ENCODE data around the gene MIS18A.
"Not testable (repeated sequence)": the region's sequence is repeated elsewhere in the genome, so short reads cannot be mapped to it uniquely, and the experiment has no call there.

MIS18A gene

DNA sequence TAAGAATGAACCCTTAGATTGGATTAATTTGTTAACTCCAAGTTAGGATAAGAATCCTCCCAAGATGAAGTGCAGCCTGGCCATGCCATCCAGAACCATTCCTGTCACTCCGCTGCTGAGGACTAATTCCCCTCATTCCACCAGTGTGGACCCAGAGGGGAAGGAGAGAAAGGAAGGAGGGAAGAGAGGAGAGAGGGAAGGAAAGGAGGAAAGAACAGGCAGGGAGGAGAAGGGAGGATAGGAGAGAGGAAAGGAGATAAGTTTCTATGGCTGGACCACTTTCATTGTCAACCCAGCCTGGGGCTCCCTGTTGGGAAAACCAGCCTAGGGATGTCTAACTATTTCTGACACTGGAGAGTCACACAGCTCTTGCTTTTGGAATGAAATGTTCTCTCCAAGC is 24.5 kb upstream of the MIS18A start:
- no peak for DNase-seq

DNA sequence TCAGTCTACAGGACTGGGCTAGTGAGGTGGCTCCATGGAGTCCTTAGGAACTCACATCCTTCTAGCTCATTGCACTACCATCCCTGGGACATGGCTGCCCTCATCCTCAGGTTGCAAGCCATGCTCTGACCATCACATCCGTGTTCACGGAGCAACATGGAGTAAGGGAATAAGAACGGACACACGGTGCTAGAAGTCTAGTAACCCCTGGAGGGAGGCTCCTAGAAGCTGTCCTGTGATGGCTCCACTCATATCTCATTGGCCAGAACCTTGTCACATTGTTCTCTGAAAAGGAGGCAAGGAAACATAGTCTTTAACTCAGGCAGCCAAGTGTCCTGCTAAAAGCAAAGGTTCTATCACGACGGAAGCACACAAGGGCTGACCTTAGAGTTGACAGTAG is 23.7 kb upstream of the MIS18A start:
- no peak for DNase-seq

DNA sequence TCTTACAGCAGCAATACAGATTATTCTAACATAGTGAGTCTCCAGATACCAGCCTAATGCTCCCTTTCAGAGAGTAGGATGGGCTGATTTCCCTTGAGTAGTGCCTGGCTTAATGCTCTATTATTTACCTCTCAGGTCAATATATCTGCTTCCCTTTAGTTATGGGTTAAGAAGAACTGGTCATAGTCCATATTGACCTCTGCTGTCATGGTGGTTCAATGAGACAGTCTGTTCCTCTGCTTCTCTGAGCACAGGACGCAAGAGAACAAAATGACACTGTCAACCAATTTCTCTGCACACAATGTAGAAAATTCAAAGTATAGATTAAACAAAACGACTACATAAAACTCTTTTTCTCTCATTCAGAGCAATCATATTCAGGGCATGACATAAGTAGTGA is 22.7 kb upstream of the MIS18A start:
- DNase-seq: no peak

DNA sequence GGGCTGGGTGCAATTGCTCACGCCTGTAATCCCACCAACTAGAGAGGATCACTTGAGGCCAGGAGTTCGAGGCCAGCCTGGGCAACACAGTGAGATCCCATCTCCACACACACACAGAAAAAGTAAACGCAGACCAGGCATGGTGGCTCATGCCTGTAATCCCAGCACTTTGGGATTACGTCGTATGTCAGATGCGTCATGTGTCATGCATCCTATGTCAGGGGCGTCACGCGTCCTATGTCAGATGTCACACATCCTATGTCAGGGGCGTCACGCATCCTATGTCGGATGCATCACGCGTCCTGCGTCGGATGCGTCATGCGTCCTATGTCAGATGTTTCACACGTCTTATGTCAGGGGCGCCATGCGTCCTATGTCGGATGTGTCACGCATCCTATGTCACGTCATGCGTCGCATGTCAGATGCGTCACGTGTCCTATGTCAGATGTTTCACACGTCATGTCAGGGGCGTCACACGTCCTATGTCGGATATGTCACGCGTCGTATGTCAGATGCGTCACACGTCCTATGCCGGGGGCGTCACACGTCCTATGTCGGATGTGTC is 21.4 kb upstream of the MIS18A start:
- DNase-seq: no peak

DNA sequence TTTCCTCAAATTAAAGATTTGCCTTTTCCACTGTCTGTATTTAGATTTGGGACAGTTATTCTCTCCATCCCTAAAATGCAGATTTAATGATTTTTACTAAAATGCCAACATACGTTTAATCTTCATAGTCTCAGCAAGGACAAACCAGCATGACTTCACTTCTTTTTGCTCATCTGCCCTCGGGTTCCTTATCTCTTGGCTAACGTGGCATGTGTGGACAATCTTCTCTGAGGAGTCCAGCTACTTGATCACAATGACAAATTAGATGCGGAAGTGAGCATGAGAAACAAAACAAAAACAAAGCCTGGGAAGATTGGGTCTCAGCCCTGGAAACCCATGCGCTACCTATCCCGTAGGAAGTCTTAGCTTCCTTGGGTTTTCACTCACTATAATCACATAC is 20.8 kb upstream of the MIS18A start:
- no peak for DNase-seq

DNA sequence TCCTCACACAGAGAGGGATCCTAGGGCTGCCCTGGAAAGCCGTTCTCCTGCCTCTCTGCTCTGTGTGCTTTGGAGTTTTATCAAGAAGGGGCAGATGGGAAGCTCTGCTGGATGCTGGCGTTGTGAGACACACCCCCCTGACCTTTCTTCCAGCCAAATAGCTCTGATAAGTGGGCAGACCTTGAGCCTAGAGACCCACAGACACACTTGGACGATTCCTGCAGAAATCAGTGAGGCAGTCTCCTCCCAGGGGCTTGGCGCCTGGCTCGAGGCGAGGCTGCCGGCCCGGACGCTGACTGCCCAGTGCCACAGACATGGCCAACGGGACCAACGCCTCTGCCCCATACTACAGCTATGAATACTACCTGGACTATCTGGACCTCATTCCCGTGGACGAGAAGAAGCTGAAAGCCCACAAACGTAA is 19.8 kb upstream of the MIS18A start, which contains the start of gene MRAP:
TSS of gene MRAP (plus strand) at position 198 of the 424 bp plus-strand sequence. CDS start at position 315, 117 bp downstream.
- DNase-seq: no peak

DNA sequence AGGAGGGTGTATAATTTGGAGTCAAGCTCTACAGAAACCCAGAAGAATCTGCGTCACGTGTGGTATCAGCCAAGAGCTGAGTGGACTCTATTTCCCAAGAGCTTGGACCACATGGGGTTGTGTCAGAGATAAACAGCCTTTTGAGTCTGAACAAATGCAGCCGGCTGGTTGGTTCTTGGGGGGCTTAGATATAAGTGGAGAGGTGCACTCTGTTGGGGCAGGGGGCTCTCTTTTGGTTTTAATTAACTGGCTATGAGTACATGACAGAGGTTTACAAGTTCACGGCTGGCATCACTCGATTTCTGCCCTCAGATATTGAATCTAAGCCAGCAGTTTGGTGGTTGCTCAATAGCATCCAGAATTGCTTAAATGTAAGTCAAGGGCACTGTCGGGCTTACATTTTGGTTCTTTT is 19.3 kb upstream of the MIS18A start:
- no peak for DNase-seq

DNA sequence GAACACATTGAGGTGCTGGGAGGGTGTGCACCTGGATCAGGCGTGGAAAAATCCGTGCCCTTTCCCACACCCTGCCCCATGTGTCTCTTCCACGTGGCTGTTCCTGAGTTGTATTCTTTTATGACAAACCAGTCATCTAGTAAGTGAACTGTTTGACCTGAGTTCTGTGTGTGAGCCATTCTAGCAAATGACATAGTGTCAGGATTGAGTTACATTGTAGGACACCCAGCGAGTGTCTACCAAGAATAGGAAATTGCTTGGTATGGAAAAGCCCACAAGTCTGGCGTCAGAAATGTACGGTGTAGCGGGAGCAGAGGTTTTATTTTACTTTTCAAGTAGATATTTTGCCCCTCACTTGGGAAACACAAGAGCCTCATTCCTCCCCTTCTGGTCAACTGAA is 18.6 kb upstream of the MIS18A start:
- no peak for DNase-seq

DNA sequence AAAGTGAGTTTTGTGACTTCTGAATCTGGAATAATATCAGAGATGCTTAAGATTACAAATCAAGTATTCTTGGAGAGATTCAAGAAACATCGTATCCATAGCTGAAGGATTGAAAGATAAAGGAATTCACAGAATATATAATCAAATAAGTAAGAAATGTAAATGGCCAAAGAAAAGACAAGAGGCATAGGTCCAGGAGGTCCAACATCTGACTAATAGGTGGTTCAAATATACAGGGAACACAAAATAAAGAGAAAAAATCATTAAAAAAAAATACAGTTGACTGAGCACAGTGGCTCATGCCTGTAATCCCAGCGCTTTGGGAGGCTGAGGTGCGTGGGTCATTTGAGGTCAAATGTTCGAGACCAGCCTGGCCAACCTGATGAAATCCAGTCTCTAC is 6.6 kb upstream of the MIS18A start:
- DNase-seq: no peak

DNA sequence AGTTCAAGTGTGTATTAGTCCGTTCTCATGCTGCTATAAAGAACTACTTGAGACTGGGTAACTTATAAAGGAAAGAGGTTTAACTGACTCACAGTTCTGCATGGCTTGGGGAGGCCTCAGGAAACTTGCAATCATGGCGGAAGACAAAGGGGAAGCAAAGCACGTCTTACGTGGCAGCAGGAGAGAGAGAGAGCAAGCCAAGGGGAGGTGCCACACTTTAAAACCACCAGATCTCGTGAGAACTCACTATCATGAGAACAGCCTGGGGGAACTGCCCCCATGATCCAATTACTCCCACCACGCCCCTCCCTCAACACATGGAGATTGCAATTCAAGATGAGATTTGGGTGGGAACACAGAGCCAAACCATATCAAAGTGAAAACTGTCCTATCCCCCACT is 4.1 kb upstream of the MIS18A start:
- DNase-seq: no peak

DNA sequence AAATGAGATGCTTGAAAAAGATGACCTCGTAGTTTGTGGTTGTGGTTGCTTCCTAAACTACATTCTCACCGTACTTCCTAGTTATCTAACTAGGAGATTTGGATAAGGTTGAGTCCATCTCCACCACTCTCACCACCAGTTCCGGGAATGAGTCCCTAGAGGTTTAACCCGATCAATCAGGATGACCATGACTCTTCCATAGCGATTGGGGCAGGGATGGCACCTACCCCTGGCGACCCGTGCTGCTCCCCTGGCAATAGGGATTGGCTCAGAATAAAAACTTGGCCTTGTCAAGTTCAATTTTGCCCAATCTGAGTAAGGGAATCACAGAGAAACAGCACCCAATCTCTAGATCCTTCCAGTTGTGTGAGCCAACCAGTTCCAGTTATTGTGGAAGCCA is 2.7 kb upstream of the MIS18A start:
- DNase-seq: no peak

DNA sequence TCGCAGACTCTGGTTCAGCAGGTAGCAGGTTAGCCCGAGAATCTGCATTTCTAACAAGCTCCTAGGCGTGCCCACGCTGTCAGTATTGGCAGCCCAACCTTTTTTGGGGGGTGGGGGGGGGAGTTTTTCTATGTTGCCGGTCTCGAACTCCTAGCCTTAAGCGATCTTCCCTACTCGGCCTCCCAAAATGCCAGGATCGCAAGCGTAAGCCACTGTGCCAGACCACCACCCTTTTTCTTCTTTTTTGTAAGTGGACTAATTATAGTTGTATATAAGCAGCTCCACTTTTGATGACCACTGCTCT is 480 bp upstream of the MIS18A start:
- no peak for DNase-seq

DNA sequence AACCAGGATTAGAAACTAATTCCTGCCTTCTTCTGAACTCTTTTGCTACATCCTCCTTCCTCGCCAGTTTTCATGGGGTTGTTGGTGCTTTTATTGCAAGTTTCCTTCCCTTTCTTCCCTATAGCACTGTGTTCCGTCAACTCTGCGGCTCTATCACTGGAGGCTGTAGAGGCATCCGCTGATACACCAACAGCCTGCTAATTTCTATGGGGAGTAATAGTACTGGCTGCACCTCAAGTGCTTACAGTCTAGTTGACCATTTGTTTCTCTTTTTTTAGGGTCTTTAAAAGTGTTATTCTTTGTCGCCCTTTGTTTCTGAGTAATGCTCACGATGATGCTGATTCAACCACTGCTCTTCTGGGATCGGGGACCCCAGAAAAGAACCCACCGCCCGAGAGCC is 746 bp downstream of the MIS18A start:
- DNase-seq: peak in 1 of 3 experiments; percentile 42

DNA sequence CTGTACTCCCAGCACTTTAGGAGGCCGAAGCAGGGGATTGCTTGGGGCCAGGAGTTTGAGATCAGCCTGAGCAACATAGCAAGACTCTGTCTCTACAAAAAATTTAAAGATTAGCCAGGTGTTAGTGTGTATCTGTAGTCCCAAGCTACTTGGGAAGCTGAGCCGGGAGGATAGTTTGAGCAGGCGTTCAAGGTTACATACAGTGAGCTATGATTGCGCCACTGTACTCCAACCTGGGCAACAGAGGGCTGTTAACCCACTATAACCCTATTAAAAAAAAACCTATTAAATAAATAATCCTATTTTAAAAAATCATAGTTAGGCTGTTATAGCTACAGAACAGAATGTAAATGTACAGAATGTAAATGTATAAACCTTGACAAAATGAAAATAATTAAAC is 2.2 kb downstream of the MIS18A start:
- DNase-seq: no peak

DNA sequence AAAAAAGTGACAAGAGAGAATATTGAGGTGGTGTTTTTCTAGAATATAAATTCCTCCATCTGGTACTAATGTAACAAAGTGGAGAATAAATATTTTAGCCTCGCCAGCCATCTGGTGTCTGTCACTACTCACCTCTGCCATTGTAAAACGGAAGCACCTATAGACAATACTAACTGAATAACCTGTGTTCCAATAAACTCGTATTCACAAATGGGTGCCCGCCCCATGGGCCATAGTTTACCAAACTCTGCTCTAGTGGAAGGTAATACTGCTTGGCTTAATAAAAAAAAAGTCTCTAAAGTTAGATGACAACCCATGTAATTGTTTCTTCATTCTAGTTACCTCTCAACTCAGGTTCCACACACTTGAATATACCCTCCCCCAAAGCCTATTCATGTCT is 8.1 kb downstream of the MIS18A start:
- DNase-seq: no peak

DNA sequence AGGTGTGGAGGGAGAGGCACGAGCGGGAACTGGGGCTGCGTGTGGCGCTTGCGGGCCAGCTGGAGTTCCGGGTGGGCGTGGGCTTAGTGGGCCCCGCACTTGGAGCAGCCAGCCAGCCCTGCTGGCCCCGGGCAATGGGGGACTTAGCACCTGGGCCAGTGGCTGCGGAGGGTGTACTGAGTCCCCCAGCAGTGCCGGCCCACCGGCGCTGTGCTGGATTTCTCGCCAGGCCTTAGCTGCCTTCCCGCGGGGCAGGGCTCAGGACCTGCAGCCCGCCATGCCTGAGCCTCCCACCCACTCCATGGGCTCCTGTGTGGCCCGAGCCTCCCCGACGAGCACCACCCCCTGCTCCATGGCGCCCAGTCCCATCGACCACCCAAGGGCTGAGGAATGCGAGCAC is 13.5 kb downstream of the MIS18A start:
- not testable (repeated sequence) for DNase-seq

DNA sequence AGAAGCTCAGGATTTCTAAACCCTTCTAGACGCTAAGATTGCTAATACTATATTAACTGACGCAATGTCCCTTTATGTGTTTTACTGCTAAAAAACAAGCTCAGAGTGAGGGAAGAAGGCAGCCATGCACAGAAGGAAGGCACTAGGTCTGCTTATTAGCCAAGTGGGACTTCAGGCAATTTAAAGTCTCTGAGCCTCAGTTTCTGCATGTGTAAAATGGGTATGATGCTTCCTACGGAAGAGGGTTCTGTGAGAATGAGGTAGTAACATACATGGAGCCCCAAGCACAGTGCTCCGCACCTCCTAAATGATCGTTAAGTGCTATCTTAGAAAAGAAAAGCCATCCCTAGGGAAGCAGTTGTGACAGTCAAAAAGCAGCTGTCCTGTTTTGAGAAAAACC is 16.9 kb downstream of the MIS18A start:
- no peak for DNase-seq

DNA sequence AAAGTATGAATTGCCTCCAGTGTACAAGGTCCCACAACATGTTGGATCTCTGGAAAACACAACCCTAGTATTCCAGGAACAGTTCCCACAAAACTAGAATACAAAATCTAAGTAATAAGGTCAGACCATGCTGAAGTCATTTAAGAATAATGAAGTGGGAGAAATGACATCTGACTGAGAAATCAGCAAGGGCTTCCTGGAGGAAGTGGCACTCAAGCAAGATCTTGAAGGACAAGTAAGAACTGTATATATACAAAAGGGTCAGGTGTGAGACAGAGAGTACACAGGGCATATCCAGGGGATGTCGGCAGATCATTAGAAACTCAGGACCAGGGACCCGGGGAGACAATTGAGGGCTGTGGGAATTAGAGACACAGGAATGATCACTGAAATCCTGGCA is 18.7 kb downstream of the MIS18A start:
- no peak for DNase-seq

DNA sequence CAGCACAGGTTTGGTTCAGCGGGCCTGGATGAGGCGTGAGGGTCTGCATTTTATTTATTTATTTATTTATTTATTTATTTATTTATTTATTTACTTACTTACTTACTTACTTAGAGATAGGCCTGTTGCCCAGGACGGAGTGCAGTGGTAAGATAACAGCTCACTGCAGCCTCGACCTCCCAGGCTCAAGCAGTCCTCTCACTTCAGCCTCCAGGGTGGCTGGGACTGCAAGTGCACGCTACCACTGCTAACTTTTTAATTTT is 20.1 kb downstream of the MIS18A start:
- not testable (repeated sequence) for DNase-seq

DNA sequence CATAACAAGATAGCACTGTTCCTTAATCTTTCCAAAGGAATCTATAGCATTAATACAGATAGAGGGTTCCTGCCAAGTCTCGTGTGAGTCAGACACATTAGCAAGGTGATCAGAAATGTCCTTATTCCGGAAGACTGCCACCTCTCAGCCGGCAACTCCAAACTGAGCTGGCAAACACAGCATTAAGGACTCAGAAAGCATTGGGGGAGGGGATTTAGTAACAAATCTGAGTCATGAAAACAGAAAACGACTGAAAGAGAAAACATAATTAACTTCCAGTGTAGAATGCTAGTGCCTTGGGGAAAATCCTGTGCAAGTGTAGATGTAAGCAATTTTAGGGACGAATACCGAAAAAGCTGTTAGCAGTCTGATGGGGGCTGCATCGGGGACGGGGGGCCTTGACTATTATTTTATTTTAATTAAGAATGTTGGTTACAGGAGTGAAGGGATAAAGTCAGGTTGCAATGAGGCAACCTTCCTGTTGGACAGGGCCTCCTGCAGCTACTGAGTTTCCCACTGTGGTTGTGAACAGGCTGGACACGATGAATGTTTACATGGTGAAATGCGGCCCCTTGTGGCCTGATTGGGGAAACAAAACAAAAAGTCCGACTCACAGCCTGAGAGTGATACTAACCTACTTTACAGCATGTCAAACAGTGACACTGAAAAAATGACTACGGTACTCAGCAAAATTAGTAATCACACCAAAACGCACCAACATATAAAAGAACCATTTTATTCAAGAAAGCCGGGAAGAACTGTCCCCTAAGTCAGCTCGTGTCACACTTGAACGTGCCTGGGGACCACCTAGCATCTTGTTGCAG is 20.7 kb downstream of the MIS18A start:
- DNase-seq: peak; percentile 74 to 94 (median 82)

DNA sequence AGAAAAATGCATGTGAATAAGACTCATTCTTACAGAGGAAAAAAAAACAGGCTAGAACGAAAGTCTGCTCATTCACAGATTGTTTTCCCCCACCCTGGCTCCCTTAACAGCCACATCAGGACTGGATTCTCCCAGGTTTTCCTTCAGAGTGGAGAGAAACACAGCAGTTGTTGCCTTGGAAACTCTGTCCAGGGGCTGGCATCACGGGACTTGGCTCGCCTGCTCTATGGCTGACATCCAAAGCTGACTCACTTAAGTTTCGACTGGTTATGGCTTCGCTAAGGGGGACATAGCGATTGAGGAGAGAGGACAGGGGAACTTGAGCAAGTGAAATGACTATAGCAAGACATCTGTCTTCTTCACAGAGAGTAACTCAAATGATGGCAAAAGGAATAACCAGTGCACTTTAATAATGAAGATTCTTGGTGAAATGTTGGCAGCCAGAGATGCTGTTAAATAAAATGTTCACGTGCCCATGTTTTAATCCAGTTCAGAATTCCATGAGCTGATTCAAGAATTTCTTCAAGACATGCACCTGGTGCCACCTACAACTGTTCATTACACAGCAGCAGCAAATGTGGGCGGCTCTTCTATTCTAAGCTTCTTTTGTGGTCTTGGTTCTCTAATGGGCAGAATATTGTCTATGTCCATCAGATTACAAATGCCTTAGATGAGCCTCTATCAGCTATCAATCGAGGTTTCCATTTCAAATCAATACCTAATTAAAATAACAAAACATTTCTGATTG is 21.8 kb downstream of the MIS18A start:
- DNase-seq: peak; percentile 13 to 86 (median 42)

DNA sequence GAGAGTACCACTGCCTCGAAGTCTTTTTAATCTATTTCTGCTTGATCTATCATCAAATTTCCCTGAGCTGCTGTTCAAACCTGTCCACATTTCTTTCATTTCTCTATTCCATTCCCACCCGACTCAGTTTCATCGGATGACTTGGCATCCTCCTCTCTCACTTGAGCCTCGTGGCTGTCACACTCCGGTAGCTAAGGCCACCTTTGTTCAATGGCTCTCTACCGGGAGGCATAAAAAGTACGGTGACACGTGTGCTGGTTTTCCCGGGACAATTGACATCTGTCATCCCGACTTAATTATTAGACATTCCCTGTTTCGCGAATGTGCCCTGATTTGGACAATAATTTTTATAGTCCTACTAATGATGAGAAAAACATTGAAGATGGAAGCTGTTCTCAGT is 22.6 kb downstream of the MIS18A start:
- DNase-seq: peak in 1 of 3 experiments; percentile 45

DNA sequence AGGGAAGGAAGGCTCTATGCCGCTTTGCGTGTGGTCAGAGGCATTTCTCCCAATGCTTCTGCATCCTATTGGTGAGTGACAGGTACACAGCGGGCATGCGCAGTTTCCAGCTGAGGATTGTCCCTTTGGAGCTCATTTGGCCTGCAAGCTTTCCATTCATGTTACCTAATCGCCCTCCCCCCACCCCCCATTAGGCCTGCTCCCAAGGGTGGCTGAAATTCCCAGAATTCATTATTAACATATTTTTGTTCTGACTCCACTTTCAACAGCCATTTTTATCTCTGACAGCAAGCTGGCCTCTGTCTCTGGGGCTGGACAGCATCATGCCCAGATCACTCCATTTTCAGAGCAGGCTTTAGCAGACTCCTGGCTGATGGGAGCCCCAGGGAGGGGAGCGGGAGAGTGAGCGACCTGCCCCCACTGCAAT is 25.6 kb downstream of the MIS18A start:
- DNase-seq: no peak

DNA sequence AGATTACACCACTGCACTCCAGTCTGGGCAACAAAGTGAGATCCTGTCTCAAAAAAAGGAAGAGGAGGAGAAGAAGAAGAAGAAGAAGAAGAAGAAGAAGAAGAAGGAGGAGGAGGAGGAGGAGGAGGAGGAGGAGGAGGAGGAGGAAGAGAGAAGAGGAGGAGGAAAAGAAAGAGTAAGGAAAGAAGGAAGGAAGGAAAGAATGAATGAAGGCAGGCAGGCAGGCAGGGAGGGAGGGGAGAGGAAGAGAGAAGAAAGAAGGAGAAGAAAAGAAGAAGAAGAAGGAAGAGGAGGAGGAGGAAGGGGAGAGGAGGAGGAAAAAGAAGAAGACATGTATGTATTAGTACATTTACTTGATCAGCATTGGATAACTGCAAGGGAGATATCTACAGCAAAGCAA is 26.7 kb downstream of the MIS18A start:
- DNase-seq: no peak

Data from NCI-H1417 (cell line).